ENCODE measurements around the gene KCTD19.
"Not testable (repeated sequence)": the region's sequence is repeated elsewhere in the genome, so short reads cannot be mapped to it uniquely, and the experiment has no call there.

Gene KCTD19

DNA sequence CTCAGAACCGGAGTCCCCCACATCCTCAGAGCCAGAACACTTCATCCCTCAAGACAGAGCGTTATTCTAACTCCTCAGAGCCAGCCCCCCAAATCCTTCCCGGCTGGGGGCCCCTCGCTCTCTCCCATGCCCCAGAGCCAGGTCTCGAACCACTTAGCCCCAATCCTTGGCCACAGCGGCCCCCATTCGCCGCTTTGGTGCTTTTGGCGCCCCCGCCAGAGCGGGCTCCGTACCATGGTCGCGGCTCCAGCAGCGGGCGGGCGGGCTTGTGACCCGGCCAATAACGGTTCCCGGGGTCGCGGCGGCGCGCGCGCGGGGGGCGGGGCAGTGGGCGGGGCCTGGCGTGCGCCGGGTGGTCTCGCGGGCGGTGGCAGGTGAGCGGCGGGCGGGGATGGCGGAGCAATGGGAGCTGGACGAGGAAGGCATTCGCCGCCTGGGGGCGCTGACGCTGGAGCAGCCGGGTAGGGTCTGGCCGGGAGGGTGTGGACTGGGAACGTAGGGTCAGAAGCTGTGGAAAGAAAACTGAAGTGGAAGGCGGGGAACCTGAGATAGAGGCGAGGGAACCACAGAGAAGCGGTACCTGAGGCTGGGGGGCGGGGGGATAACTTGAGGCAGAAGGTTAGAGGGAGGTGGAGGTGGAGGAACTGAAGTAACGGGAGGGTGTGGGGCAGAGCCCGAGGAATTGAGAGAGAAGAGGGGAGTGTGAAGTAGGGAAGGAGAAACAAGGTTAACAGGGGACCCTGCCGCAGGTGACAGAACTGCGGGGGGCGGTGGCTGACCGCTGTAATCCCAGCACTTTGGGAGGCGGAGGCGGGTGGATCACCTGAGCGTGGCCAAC lies at the start of gene KCTD19, which contains the start of gene LRRC36:
Gene KCTD19 (minus strand): TSS at position 270 of the 838 bp plus-strand sequence. CDS start 34 bp downstream, at position 236.
Gene LRRC36 (plus strand): TSS at position 344 of the 838 bp plus-strand sequence. CDS start 48 bp downstream, at position 392.
- no peaks in the 10 kb centered on the region for H3K27me3 ChIP-seq (ENCODE audit: control insufficient read depth, insufficient read depth, low read length)
- TF ChIP-seq, protein P1, sequence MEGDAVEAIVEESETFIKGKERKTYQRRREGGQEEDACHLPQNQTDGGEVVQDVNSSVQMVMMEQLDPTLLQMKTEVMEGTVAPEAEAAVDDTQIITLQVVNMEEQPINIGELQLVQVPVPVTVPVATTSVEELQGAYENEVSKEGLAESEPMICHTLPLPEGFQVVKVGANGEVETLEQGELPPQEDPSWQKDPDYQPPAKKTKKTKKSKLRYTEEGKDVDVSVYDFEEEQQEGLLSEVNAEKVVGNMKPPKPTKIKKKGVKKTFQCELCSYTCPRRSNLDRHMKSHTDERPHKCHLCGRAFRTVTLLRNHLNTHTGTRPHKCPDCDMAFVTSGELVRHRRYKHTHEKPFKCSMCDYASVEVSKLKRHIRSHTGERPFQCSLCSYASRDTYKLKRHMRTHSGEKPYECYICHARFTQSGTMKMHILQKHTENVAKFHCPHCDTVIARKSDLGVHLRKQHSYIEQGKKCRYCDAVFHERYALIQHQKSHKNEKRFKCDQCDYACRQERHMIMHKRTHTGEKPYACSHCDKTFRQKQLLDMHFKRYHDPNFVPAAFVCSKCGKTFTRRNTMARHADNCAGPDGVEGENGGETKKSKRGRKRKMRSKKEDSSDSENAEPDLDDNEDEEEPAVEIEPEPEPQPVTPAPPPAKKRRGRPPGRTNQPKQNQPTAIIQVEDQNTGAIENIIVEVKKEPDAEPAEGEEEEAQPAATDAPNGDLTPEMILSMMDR (IDR thresholded peaks at IDR 0.05): no peak
- peak within 1 kb of the TSS; percentile 58 for H3K4me3 ChIP-seq (ENCODE audit: low read depth, low read length)
- H3K4me1 ChIP-seq: peaks cover 3% of the 10 kb centered on the region
- H2AFZ ChIP-seq: peak within 1 kb of the TSS; percentile 84
- no peaks in the 10 kb centered on the region for H3K9me3 ChIP-seq (ENCODE audit: control insufficient read depth, low read length)
- no peak within 1 kb of the TSS for H3K9ac ChIP-seq
- no peaks in the 10 kb centered on the region for H3K36me3 ChIP-seq (ENCODE audit: control insufficient read depth, insufficient read depth, low read length)
- H3K27ac ChIP-seq: no peak within 1 kb of the TSS
- H3K79me2 ChIP-seq: no peaks in the 10 kb centered on the region
- peak within 1 kb of the TSS; percentile 89 for H3K4me2 ChIP-seq (ENCODE audit: low read length)

DNA sequence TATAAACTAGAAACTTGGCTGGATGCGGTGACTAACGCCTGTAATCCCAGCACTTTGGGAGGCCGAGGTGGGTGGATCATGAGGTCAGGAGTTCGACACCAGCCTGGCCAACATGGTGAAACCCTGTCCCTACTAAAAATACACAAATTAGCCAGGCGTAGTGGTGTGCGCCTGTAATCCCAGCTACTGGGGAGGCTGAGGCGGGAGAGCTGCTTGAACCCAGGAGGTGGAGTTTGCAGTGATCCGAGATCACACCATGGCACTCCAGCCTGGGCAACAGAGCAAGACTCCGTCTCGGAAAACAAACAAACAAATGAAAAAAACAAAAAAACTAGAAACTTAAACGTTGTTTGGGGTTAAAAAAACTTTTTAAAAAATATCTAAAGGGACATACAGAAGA lies 49.5 kb upstream of the KCTD19 start:
- not testable (repeated sequence) for H3K9ac ChIP-seq; H3K27ac ChIP-seq; H3K27me3 ChIP-seq (ENCODE audit: control insufficient read depth, insufficient read depth, low read length); H3K9me3 ChIP-seq (ENCODE audit: control insufficient read depth, low read length); H3K4me2 ChIP-seq (ENCODE audit: low read length); H3K79me2 ChIP-seq; H2AFZ ChIP-seq; H3K4me3 ChIP-seq (ENCODE audit: low read depth, low read length); H3K36me3 ChIP-seq (ENCODE audit: control insufficient read depth, insufficient read depth, low read length)
- peaks cover 11% of the 10 kb centered on the region for H3K4me1 ChIP-seq

DNA sequence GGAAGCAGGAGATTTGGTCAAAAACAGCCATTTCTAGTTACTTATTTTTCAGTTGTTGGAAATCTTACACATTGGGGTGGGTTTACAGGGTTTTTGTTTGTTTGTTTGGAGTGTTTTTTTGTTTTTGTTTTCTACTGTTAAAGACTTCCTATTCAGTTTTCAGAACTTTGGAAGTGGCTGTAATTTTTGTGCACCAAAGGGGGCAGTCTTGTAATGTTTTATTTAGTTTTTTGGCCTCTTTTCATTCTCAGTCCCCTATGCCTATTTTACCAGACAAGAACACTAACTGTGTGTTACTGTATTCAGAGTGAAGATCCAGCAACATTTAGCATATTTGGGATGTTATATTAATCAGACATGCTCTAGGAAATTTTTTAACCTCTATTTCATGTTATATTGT lies 46.1 kb upstream of the KCTD19 start:
- no peaks in the 10 kb centered on the region for H3K36me3 ChIP-seq (ENCODE audit: control insufficient read depth, insufficient read depth, low read length)
- no peaks in the 10 kb centered on the region for H3K27me3 ChIP-seq (ENCODE audit: control insufficient read depth, insufficient read depth, low read length)
- TF ChIP-seq, protein P1 (IDR thresholded peaks at IDR 0.05): peak; percentile 63
- H3K4me1 ChIP-seq: no peaks in the 10 kb centered on the region
- no peak overlapping the region for H3K4me3 ChIP-seq (ENCODE audit: low read depth, low read length)
- no peak overlapping the region for H3K4me2 ChIP-seq (ENCODE audit: low read length)
- no peak overlapping the region for H2AFZ ChIP-seq
- H3K27ac ChIP-seq: no peak overlapping the region
- H3K9me3 ChIP-seq (ENCODE audit: control insufficient read depth, low read length): no peaks in the 10 kb centered on the region
- no peaks in the 10 kb centered on the region for H3K79me2 ChIP-seq
- H3K9ac ChIP-seq: no peak overlapping the region

DNA sequence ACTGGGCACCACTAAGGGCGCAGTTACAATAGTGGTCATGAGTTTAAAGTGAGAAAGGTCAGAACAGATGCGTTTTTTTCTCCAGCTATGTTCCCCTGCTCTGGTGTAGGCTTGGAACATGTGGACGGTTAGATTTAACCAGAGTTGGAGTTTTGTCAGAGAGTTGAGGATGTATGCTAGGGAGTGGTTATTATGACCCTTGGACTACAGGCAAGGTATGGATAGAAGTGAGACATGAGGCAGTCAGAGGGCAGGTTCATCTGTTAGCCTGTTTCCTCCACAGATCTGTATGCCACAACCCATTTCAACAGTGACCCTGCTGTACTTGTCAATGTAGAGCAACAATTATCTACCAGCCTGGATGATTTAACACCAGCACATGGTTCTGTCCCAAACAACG lies 44.1 kb upstream of the KCTD19 start:
- no peak overlapping the region for H2AFZ ChIP-seq
- H3K36me3 ChIP-seq (ENCODE audit: control insufficient read depth, insufficient read depth, low read length): no peaks in the 10 kb centered on the region
- no peak overlapping the region for H3K4me2 ChIP-seq (ENCODE audit: low read length)
- H3K9me3 ChIP-seq (ENCODE audit: control insufficient read depth, low read length): no peaks in the 10 kb centered on the region
- H3K27me3 ChIP-seq (ENCODE audit: control insufficient read depth, insufficient read depth, low read length): no peaks in the 10 kb centered on the region
- H3K9ac ChIP-seq: no peak overlapping the region
- no peaks in the 10 kb centered on the region for H3K79me2 ChIP-seq
- no peaks in the 10 kb centered on the region for H3K4me1 ChIP-seq
- H3K27ac ChIP-seq: no peak overlapping the region
- TF ChIP-seq, protein P1 (IDR thresholded peaks at IDR 0.05): no peak
- H3K4me3 ChIP-seq (ENCODE audit: low read depth, low read length): no peak overlapping the region

DNA sequence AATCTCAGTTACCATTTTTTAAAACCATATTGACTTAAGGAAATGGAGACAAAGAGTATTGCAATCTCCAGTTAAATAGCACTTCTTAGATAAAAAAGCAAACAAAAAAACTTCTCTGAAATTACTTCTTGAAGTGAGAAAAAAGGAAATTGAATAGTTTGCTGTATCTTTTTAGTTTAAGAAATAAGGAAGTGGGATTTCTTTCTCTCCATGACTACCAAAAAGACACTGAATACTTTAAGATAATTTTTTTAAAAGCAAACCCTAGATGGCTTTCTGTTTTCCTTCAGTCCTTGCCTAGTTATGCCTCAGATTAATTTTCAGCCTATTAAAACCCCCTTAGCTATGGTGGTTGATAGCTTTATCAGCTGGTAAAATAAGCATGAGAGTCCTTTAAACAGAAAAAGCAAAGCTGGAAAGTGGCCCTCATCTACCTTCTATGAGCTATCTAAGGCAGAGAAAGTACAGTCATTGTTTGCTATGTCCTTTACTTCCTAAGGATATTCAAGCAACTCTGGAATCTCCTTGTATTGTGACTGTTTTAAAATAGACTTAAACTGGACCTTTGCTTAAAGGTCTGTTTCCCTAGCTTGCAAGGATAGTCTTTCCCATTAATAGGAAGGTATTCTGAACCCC lies 38.2 kb upstream of the KCTD19 start:
- no peaks in the 10 kb centered on the region for H3K27me3 ChIP-seq (ENCODE audit: control insufficient read depth, insufficient read depth, low read length)
- H2AFZ ChIP-seq: no peak overlapping the region
- H3K79me2 ChIP-seq: no peaks in the 10 kb centered on the region
- no peak overlapping the region for H3K9ac ChIP-seq
- no peak overlapping the region for H3K27ac ChIP-seq
- TF ChIP-seq, protein P1 (IDR thresholded peaks at IDR 0.05): no peak
- no peak overlapping the region for H3K4me2 ChIP-seq (ENCODE audit: low read length)
- H3K36me3 ChIP-seq (ENCODE audit: control insufficient read depth, insufficient read depth, low read length): no peaks in the 10 kb centered on the region
- no peak overlapping the region for H3K4me3 ChIP-seq (ENCODE audit: low read depth, low read length)
- H3K9me3 ChIP-seq (ENCODE audit: control insufficient read depth, low read length): no peaks in the 10 kb centered on the region
- peaks cover 8% of the 10 kb centered on the region for H3K4me1 ChIP-seq

Data from parathyroid adenoma (tissue), 2 donors.